ENCODE results near the gene PILRA.

PILRA gene

GRCh38 chr7:100390286-100391009 lies 17.2 kb downstream of the PILRA start:
- Histone ChIP-seq H3K4me3 (no peak overlapping the region), H3K27me3 (no peaks in the 10 kb centered on the region), H3K4me2 (peak overlapping the region; percentile 53), H3K4me1 (peaks cover 60% of the 10 kb centered on the region), H3K9me3 (no peaks in the 10 kb centered on the region), H3K36me3 (no peaks in the 10 kb centered on the region), H3K9ac (no peak overlapping the region), H3K27ac (no peak overlapping the region), H4K20me1 (no peaks in the 10 kb centered on the region)
- TF ChIP-seq Cebpa-rat (IDR thresholded peaks at IDR 0.05) = no peak

GRCh38 chr7:100393233-100393905 lies 20.1 kb downstream of the PILRA start:
- Histone ChIP-seq H3K27ac (no peak overlapping the region), H3K9ac (no peak overlapping the region), H3K4me2 (peak overlapping the region; percentile 59), H3K4me3 (no peak overlapping the region), H3K27me3 (no peaks in the 10 kb centered on the region), H3K36me3 (no peaks in the 10 kb centered on the region), H4K20me1 (no peaks in the 10 kb centered on the region), H3K9me3 (no peaks in the 10 kb centered on the region), H3K4me1 (peaks cover 62% of the 10 kb centered on the region)
- TF ChIP-seq Cebpa-rat (IDR thresholded peaks at IDR 0.05) = no peak

GRCh38 chr7:100394077-100394476 lies 20.8 kb downstream of the PILRA start:
- no peak overlapping the region for H3K27ac ChIP-seq
- no peaks in the 10 kb centered on the region for H3K36me3 ChIP-seq
- no peaks in the 10 kb centered on the region for H3K9me3 ChIP-seq
- no peaks in the 10 kb centered on the region for H3K27me3 ChIP-seq
- TF ChIP-seq Cebpa-rat (IDR thresholded peaks at IDR 0.05) = no peak
- peaks cover 64% of the 10 kb centered on the region for H3K4me1 ChIP-seq
- H4K20me1 ChIP-seq = no peaks in the 10 kb centered on the region
- peak overlapping the region; percentile 59 for H3K4me2 ChIP-seq
- H3K4me3 ChIP-seq = no peak overlapping the region
- H3K9ac ChIP-seq = no peak overlapping the region

- H3K4me1 ChIP-seq = peaks cover 53% of the 10 kb centered on the region
- no peaks in the 10 kb centered on the region for H3K9me3 ChIP-seq
- H3K36me3 ChIP-seq = no peaks in the 10 kb centered on the region
- H4K20me1 ChIP-seq = no peaks in the 10 kb centered on the region
- H3K27me3 ChIP-seq = no peaks in the 10 kb centered on the region
- no peak overlapping the region for H3K27ac ChIP-seq
- TF ChIP-seq Cebpa-rat (IDR thresholded peaks at IDR 0.05) = peak; percentile 83; the same call in 1 of the 2 replicates
- peak overlapping the region; percentile 71 for H3K4me2 ChIP-seq
- H3K4me3 ChIP-seq = no peak overlapping the region
- H3K9ac ChIP-seq = no peak overlapping the region
Observed at GRCh38 chr7:100396421-100396982, 23.2 kb downstream of the PILRA start.

- no peaks in the 10 kb centered on the region for H3K9me3 ChIP-seq
- H3K4me2 ChIP-seq = peak overlapping the region; percentile 71
- no peak overlapping the region for H3K4me3 ChIP-seq
- TF ChIP-seq Cebpa-rat (IDR thresholded peaks at IDR 0.05) = no peak
- no peaks in the 10 kb centered on the region for H3K27me3 ChIP-seq
- H3K9ac ChIP-seq = no peak overlapping the region
- H3K36me3 ChIP-seq = no peaks in the 10 kb centered on the region
- peaks cover 44% of the 10 kb centered on the region for H3K4me1 ChIP-seq
- H3K27ac ChIP-seq = no peak overlapping the region
- no peaks in the 10 kb centered on the region for H4K20me1 ChIP-seq
Observed at GRCh38 chr7:100397315-100398081, 24.2 kb downstream of the PILRA start.

GRCh38 chr7:100398239-100398638 lies 25.0 kb downstream of the PILRA start:
- Histone ChIP-seq H3K27ac (no peak overlapping the region), H3K4me3 (no peak overlapping the region), H3K9ac (no peak overlapping the region), H3K36me3 (no peaks in the 10 kb centered on the region), H3K27me3 (no peaks in the 10 kb centered on the region), H4K20me1 (no peaks in the 10 kb centered on the region), H3K4me2 (peak overlapping the region; percentile 71; the same call in 1 of the 2 replicates), H3K9me3 (no peaks in the 10 kb centered on the region), H3K4me1 (peaks cover 36% of the 10 kb centered on the region)
- no peak for TF ChIP-seq Cebpa-rat (IDR thresholded peaks at IDR 0.05)

- H3K9ac ChIP-seq = no peak overlapping the region
- TF ChIP-seq Cebpa-rat (IDR thresholded peaks at IDR 0.05) = no peak
- H3K27ac ChIP-seq = no peak overlapping the region
- H4K20me1 ChIP-seq = no peaks in the 10 kb centered on the region
- H3K4me3 ChIP-seq = no peak overlapping the region
- H3K4me1 ChIP-seq = peaks cover 25% of the 10 kb centered on the region
- no peaks in the 10 kb centered on the region for H3K27me3 ChIP-seq
- H3K4me2 ChIP-seq = no peak overlapping the region
- no peaks in the 10 kb centered on the region for H3K36me3 ChIP-seq
- no peaks in the 10 kb centered on the region for H3K9me3 ChIP-seq
Observed at GRCh38 chr7:100400041-100400440, 26.8 kb downstream of the PILRA start.

GRCh38 chr7:100400656-100401055 lies 27.4 kb downstream of the PILRA start:
- no peak overlapping the region for H3K27ac ChIP-seq
- H4K20me1 ChIP-seq = no peaks in the 10 kb centered on the region
- H3K4me2 ChIP-seq = no peak overlapping the region
- H3K9ac ChIP-seq = no peak overlapping the region
- H3K4me1 ChIP-seq = peaks cover 25% of the 10 kb centered on the region
- no peaks in the 10 kb centered on the region for H3K27me3 ChIP-seq
- no peaks in the 10 kb centered on the region for H3K9me3 ChIP-seq
- H3K36me3 ChIP-seq = no peaks in the 10 kb centered on the region
- H3K4me3 ChIP-seq = no peak overlapping the region
- TF ChIP-seq Cebpa-rat (IDR thresholded peaks at IDR 0.05) = no peak

- Histone ChIP-seq H3K36me3 (no peaks in the 10 kb centered on the region), H3K4me2 (no peak overlapping the region), H3K4me3 (no peak overlapping the region), H3K27ac (no peak overlapping the region), H3K9me3 (no peaks in the 10 kb centered on the region), H3K4me1 (peaks cover 17% of the 10 kb centered on the region), H4K20me1 (no peaks in the 10 kb centered on the region), H3K27me3 (no peaks in the 10 kb centered on the region), H3K9ac (peak overlapping the region; percentile 27; the same call in 1 of the 2 replicates)
- no peak for TF ChIP-seq Cebpa-rat (IDR thresholded peaks at IDR 0.05)
Observed at GRCh38 chr7:100401811-100402210, 28.5 kb downstream of the PILRA start.
